GM10266 (cell line): ENCODE measurements around the gene ATP6V1G3.

Experiments used
- DNase-seq: peaks from one replicate; pipeline ENCODE4 v3.0.0; 2012; ENCODE audit errors: extremely low spot score
- TF ChIP-seq, protein P1 (sequence below): IDR thresholded peaks from 2 replicates; pipeline ENCODE4 v1.5.1; 2012; ENCODE audit warnings: mild to moderate bottlenecking, low read depth; ENCODE audit not compliant: control insufficient read depth, insufficient read depth; ENCODE audit errors: missing control alignments

Gene ATP6V1G3

DNA sequence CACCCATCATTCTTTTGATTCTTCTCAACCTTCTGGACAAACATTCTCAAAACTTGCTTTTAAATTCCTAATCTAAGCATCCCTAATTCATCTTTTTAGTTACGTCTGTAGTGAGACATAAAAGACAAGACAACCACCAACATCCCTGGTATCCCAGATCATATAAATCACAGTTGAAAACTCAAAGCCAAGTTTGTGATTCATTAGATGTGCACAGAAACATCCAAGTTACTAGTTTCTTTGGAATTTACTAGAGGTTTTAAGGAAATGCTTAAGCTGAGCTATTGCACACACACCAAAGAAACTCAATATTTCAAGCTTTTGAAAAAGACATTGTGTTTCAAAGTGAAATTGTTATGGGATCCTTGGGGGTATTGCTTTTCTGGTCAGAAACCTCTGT, 47.6 kb downstream of the ATP6V1G3 start:
- TF ChIP-seq, protein P1, sequence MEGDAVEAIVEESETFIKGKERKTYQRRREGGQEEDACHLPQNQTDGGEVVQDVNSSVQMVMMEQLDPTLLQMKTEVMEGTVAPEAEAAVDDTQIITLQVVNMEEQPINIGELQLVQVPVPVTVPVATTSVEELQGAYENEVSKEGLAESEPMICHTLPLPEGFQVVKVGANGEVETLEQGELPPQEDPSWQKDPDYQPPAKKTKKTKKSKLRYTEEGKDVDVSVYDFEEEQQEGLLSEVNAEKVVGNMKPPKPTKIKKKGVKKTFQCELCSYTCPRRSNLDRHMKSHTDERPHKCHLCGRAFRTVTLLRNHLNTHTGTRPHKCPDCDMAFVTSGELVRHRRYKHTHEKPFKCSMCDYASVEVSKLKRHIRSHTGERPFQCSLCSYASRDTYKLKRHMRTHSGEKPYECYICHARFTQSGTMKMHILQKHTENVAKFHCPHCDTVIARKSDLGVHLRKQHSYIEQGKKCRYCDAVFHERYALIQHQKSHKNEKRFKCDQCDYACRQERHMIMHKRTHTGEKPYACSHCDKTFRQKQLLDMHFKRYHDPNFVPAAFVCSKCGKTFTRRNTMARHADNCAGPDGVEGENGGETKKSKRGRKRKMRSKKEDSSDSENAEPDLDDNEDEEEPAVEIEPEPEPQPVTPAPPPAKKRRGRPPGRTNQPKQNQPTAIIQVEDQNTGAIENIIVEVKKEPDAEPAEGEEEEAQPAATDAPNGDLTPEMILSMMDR, result no peak
- DNase-seq, result no peak

- DNase-seq, result no peak
- TF ChIP-seq, protein P1, result no peak
These were observed 48.9 kb downstream of the ATP6V1G3 start for GRCh38 chr1:198491596-198491995.

- TF ChIP-seq, protein P1, result no peak
- DNase-seq, result no peak
These were observed 49.5 kb downstream of the ATP6V1G3 start for GRCh38 chr1:198491028-198491427.

DNA sequence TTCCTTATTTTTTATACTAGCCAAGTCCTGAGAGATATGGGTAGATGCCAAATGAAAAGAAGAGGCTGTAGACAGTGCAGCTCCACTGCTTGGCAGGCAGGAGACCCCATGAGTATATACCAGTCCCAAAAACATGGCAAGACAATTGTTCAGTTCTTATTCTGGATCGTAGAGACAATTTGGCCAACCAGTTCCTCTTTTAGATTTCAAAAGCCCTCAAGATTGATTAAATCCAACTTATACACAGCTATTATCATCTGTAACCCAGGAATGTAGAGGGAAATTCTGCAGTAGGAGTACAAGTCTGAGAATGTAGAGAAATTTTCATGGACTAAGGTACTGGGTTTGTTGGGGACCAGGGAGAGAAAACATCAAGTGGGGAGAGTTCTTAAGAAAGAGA, 50.3 kb downstream of the ATP6V1G3 start:
- DNase-seq, result no peak
- TF ChIP-seq, protein P1, result no peak

GRCh38 chr1:198486903-198487302, 53.6 kb downstream of the ATP6V1G3 start:
- no peak for DNase-seq
- TF ChIP-seq, protein P1, result no peak

GRCh38 chr1:198483645-198484044, 56.8 kb downstream of the ATP6V1G3 start:
- DNase-seq, result no peak
- TF ChIP-seq, protein P1, result no peak

- TF ChIP-seq, protein P1, result no peak
- no peak for DNase-seq
These were observed 57.5 kb downstream of the ATP6V1G3 start for GRCh38 chr1:198483006-198483405.
